ENCODE results near the gene RGS3.

- TF ChIP-seq CTCF (conservative IDR thresholded peaks at IDR 0.05) (no peak), ZFX (IDR thresholded peaks at IDR 0.05) (no peak)
These were observed 140.9 kb downstream of the RGS3 start for GRCh38 chr9:113604393-113604792.
